GM19193 (cell line): ENCODE data around the gene AMBP.

Experiments used
- POLR2A ChIP-seq: IDR thresholded peaks from 4 replicates; pipeline ENCODE4 v1.6.1; 2011; ENCODE audit not compliant: insufficient read depth, insufficient read length; ENCODE audit errors: extremely low read depth

The AMBP gene

DNA sequence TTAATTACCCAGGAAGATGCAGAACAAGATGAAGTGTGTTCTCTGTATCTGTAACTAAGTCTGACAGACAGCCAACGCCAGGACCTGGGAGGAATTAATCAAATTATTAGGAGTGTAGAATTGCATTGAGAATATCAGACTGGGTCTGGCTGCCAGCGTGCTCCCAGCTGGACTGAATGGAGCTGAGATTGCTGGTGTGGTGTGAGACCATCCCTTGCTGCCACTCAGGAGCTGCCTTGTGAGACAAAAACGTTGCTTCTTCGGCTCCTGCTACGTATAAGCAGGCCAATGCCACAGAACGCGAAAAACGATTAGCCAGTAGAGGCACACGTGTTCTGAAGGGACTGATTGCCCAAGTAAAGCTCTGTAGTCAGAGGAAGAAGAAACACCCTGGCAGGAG is 66.8 kb downstream of the AMBP start:
- no peak for TF ChIP-seq POLR2A
